ENCODE measurements around the gene GREM2.

GRCh38 chr1:240562111-240562590 lies 49.8 kb downstream of the GREM2 start:
- TF ChIP-seq, protein P1, sequence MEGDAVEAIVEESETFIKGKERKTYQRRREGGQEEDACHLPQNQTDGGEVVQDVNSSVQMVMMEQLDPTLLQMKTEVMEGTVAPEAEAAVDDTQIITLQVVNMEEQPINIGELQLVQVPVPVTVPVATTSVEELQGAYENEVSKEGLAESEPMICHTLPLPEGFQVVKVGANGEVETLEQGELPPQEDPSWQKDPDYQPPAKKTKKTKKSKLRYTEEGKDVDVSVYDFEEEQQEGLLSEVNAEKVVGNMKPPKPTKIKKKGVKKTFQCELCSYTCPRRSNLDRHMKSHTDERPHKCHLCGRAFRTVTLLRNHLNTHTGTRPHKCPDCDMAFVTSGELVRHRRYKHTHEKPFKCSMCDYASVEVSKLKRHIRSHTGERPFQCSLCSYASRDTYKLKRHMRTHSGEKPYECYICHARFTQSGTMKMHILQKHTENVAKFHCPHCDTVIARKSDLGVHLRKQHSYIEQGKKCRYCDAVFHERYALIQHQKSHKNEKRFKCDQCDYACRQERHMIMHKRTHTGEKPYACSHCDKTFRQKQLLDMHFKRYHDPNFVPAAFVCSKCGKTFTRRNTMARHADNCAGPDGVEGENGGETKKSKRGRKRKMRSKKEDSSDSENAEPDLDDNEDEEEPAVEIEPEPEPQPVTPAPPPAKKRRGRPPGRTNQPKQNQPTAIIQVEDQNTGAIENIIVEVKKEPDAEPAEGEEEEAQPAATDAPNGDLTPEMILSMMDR (IDR thresholded peaks at IDR 0.05; ENCODE audit: low read length) = no peak
- no peak for TF ChIP-seq EZH2 (optimal IDR thresholded peaks at IDR 0.05; ENCODE audit: low read depth, low read length)

All from MM.1S (cell line).